OCI-LY3 (cell line): Measurements from ENCODE around the gene PTPN21.

Experiments
- CTCF ChIP-seq: fragments of 200-600, 300-600 bp; sonication (generic); IDR thresholded peaks from 2 replicates; pipeline ENCODE4 v1.5.1; 2014; ENCODE audit warnings: antibody characterized with exemption, low read length, low read depth
- EZH2phosphoT487 ChIP-seq: fragments of 200-600 bp; shearing (Covaris generic); IDR thresholded peaks from 2 replicates; pipeline ENCODE4 v1.6.1; 2018; ENCODE audit warnings: antibody characterized with exemption, mixed run types, low read depth

- no peak for TF ChIP-seq CTCF
- TF ChIP-seq EZH2phosphoT487, result no peak
Observed at GRCh38 chr14:88535149-88535548, 19.7 kb downstream of the PTPN21 start.
